Spinal cord (tissue), 10 donors: ENCODE measurements around the gene SENP3. TPM values are rescaled to one million over a fixed set of nuclear protein-coding genes. Genes with fewer than 3 reads are reported as not detected.

Experiments used
- DNase-seq, 6 donors: peaks; one replicate each; pipeline versions ENCODE4 v3.0.0 to v3.0.0-alpha.2; 2013 to 2015; ENCODE audit warnings: low spot score in 6 of 6, low read depth in 4 of 6
- H3K27ac ChIP-seq: one replicate; pipeline ENCODE4 v1.5.1; 2013; ENCODE audit warnings: low read depth, low read length, control low read depth
- H3K27me3 ChIP-seq: one replicate; pipeline ENCODE4 v1.6.1; 2013; ENCODE audit warnings: low read length; ENCODE audit not compliant: control insufficient read depth, insufficient read depth
- H3K36me3 ChIP-seq: one replicate; pipeline ENCODE4 v1.6.1; 2013; ENCODE audit warnings: low read length; ENCODE audit not compliant: control insufficient read depth, insufficient read depth
- H3K4me1 ChIP-seq: one replicate; pipeline ENCODE4 v1.6.1; 2013; ENCODE audit warnings: low read length; ENCODE audit not compliant: control insufficient read depth, insufficient read depth
- H3K4me3 ChIP-seq: one replicate; pipeline ENCODE4 v1.5.1; 2013; ENCODE audit warnings: low read depth, low read length, control low read depth
- H3K9me3 ChIP-seq: one replicate; pipeline ENCODE4 v1.6.1; 2013; ENCODE audit warnings: low read length; ENCODE audit not compliant: control insufficient read depth, insufficient read depth
- WGBS: methylation state at CpG from one replicate; pipeline ENCODE4 v1.1.5; 2013; ENCODE audit warnings: missing lambda C conversion rate; ENCODE audit not compliant: insufficient coverage; 5-methylcytosine and 5-hydroxymethylcytosine counted together
- polyA plus RNA-seq, 2 donors: library from polyadenylated mRNA; unstranded; fragments of 120-200 nt; gene quantifications; one replicate each; pipeline ENCODE4 v1.2.1, GENCODE V29; 2013; ENCODE audit not compliant: insufficient read length in 2 of 2
- small RNA-seq: library from RNA; depleted of rRNA; stranded (forward); fragments of <200 nt; gene quantifications from one replicate; pipeline ENCODE3, GENCODE V24; 2014; ENCODE audit warnings: low replicate concordance
- total RNA-seq, 2 donors: library from RNA; depleted of rRNA in 1 of 2; stranded (reverse); fragments of 120-200 nt in 1 of 2; fragments of >200 nt in 1 of 2; gene quantifications; one replicate each; pipeline versions ENCODE4 v1.2.3 to v1.2.4, GENCODE V29; 2013 to 2014
- donor health status: healthy.

Gene SENP3
- total and polyA plus RNA-seq, 4 donors: 50.1 to 71.5 (median 64.2) TPM

DNA sequence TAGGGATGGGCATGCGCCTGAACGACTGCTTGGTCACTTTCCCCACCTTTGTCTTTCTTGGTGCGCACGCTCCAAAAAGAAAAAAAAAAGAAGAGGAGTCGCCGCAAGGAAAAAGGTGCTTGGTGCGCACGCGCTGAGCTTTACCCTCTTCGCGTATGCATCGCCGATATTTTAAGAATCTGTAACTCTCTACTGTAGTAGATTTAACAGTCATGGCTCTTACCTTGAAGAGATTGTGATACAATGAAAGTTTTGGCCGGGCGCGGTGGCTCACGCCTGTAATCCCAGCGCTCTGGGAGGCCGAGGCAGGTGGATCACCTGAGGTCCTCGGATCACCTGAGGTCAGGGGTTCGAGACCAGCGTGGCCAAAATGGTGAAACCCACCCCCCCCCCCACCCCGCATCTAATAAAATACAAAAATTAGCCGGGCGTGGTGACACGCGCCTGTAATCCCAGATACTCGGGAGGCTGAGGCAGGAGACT is 53.6 kb downstream of the SENP3 start:
- Histone ChIP-seq H3K27me3 (no peaks in the 10 kb centered on the region), H3K36me3 (peaks cover 6% of the 10 kb centered on the region), H3K4me3 (peak overlapping the region; percentile 44), H3K9me3 (no peaks in the 10 kb centered on the region), H3K27ac (peak overlapping the region; percentile 78), H3K4me1 (peaks cover 16% of the 10 kb centered on the region)
- 9% methylated on average over 15 of the region's 28 CpGs for WGBS
- DNase-seq: no peak

DNA sequence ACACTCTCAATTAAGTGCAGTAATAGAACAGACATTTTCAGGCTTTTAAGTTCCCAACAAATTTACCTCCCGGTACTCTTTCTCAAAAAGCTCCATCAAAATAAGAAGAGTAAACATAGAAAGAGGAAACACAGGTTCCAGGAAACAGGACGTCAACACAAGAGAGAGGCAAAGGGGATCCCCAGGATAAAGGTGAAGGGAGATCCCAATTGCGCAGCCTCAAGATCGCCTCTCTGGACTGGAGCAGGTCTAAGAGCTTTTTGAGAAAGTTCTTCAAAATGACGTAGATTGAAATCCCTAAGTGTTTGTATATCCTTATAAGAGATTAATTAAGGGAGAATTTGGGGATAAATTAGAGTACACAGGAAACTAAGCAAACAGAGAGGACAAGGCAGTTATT is 56.9 kb downstream of the SENP3 start:
- H3K4me1 ChIP-seq: peaks cover 4% of the 10 kb centered on the region
- WGBS: 88% methylated on average over 2 of the region's 5 CpGs
- DNase-seq: no peak
- H3K9me3 ChIP-seq: no peaks in the 10 kb centered on the region
- H3K27me3 ChIP-seq: no peaks in the 10 kb centered on the region
- H3K36me3 ChIP-seq: no peaks in the 10 kb centered on the region
- H3K4me3 ChIP-seq: no peak overlapping the region
- H3K27ac ChIP-seq: no peak overlapping the region

DNA sequence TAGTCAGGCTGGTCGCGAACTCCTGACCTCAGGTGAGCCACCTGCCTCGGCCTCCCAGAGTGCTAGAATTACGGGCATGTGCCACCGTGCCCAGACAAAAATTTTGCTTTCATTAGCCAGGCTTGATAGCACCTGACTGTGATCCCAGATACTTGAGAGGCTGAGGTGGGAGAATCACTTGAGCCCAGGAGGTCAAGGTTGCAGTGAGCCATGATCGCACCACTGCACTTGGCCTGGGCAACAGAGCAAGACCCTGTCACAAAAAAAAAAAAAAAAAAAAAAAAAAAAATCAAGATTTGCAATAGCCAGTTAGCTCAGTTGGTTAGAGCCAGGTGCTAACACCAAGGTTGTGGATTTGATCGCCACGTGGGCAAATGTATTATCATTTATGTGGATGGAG is 59.1 kb downstream of the SENP3 start:
- no peaks in the 10 kb centered on the region for H3K4me1 ChIP-seq
- 100% methylated on average over 4 of the region's 8 CpGs for WGBS

More for the DNA sequence above, 59.1 kb downstream of the SENP3 start:
- Histone ChIP-seq H3K27me3 (no peaks in the 10 kb centered on the region), H3K4me3 (no peak overlapping the region), H3K36me3 (peaks cover 4% of the 10 kb centered on the region), H3K27ac (no peak overlapping the region), H3K9me3 (no peaks in the 10 kb centered on the region)
- no peak for DNase-seq

Small RNAs within 50 kb of the gene (small RNA-seq; reads per million reads assigned to genes)
- gene CD68 (not detected), gene RF00019 (not detected), gene SNORA48 (not detected), gene SNORD10 (not detected)

Other genes starting within 250 kb of the SENP3 start
Only the 30 nearest of the 31 such genes appear.
- gene NEURL4, start 232.6 kb upstream of the SENP3 start, total RNA-seq: 10 to 100 TPM; 28.6 TPM
- gene NEURL4, start 232.6 kb upstream of the SENP3 start, polyA plus RNA-seq: 10 to 100 TPM; 43.9 to 56.4 TPM
- gene ACAP1, start 225.4 kb upstream of the SENP3 start, total RNA-seq: 10 to 100 TPM in 1 of 2 donors, 1 to 10 TPM in 1; 4.6 to 13.7 TPM
- 10 to 100 TPM; 13.8 to 18.1 TPM for gene ACAP1, start 225.4 kb upstream of the SENP3 start, polyA plus RNA-seq
- gene KCTD11, start 209.8 kb upstream of the SENP3 start, total RNA-seq: 10 to 100 TPM in 1 of 2 donors, 1 to 10 TPM in 1; 5.6 to 10.4 TPM
- gene KCTD11, start 209.8 kb upstream of the SENP3 start, polyA plus RNA-seq: 10 to 100 TPM; 12.6 to 13.5 TPM
- not detected for gene TMEM95, start 206.8 kb upstream of the SENP3 start, total RNA-seq
- not detected for gene TMEM95, start 206.8 kb upstream of the SENP3 start, polyA plus RNA-seq
- gene TNK1, start 180.8 kb upstream of the SENP3 start, total RNA-seq: 1 to 10 TPM in 1 of 2 donors, under 1 TPM in 1; 0.79 to 1.5 TPM
- gene TNK1, start 180.8 kb upstream of the SENP3 start, polyA plus RNA-seq: 1 to 10 TPM; 3.4 to 4.6 TPM
- gene PLSCR3, start 167.4 kb upstream of the SENP3 start, total RNA-seq: 10 to 100 TPM in 1 of 2 donors, 1 to 10 TPM in 1; 8.0 to 21.7 TPM
- gene PLSCR3, start 167.4 kb upstream of the SENP3 start, polyA plus RNA-seq: 10 to 100 TPM; 29.3 to 38.8 TPM
- 100 to 1,000 TPM in 1 of 2 donors, 10 to 100 TPM in 1; 70.9 to 130 TPM for gene TMEM256, start 157.8 kb upstream of the SENP3 start, total RNA-seq
- 10 to 100 TPM; 48.6 to 54.7 TPM for gene TMEM256, start 157.8 kb upstream of the SENP3 start, polyA plus RNA-seq
- gene NLGN2, start 154.1 kb upstream of the SENP3 start, total RNA-seq: 10 to 100 TPM; 21.5 to 25.3 TPM
- gene NLGN2, start 154.1 kb upstream of the SENP3 start, polyA plus RNA-seq: 100 to 1,000 TPM; 196 to 210 TPM
- not detected for gene SPEM1, start 141.6 kb upstream of the SENP3 start, total RNA-seq
- gene SPEM1, start 141.6 kb upstream of the SENP3 start, polyA plus RNA-seq: under 1 TPM in 1 of 2 donors, not detected in 1; 0.29 TPM
- gene SPEM2, start 136.3 kb upstream of the SENP3 start, total RNA-seq: not detected
- under 1 TPM; 0.23 to 0.67 TPM for gene SPEM2, start 136.3 kb upstream of the SENP3 start, polyA plus RNA-seq
- not detected for gene SPEM3, start 133.1 kb upstream of the SENP3 start, total RNA-seq
- under 1 TPM in 1 of 2 donors, not detected in 1; 0.05 TPM for gene SPEM3, start 133.1 kb upstream of the SENP3 start, polyA plus RNA-seq
- gene TMEM102, start 126.5 kb upstream of the SENP3 start, total RNA-seq: 1 to 10 TPM in 1 of 2 donors, under 1 TPM in 1; 0.69 to 1.3 TPM
- gene TMEM102, start 126.5 kb upstream of the SENP3 start, polyA plus RNA-seq: 1 to 10 TPM; 2.1 to 2.4 TPM
- gene FGF11, start 122.4 kb upstream of the SENP3 start, total RNA-seq: 10 to 100 TPM; 11.2 to 25.7 TPM
- 10 to 100 TPM; 32.8 to 42.2 TPM for gene FGF11, start 122.4 kb upstream of the SENP3 start, polyA plus RNA-seq
- 10 to 100 TPM; 19.1 to 25.9 TPM for gene CHRNB1, start 116.9 kb upstream of the SENP3 start, total RNA-seq
- gene CHRNB1, start 116.9 kb upstream of the SENP3 start, polyA plus RNA-seq: 10 to 100 TPM; 20.9 TPM
- gene ZBTB4, start 82.3 kb upstream of the SENP3 start, total RNA-seq: 10 to 100 TPM; 19.8 to 32.6 TPM
- 10 to 100 TPM; 59.6 to 60.6 TPM for gene ZBTB4, start 82.3 kb upstream of the SENP3 start, polyA plus RNA-seq
- not detected for gene SLC35G6, start 80.5 kb upstream of the SENP3 start, total RNA-seq
- 1 to 10 TPM in 1 of 2 donors, under 1 TPM in 1; 0.40 to 1.4 TPM for gene SLC35G6, start 80.5 kb upstream of the SENP3 start, polyA plus RNA-seq
- gene POLR2A, start 77.6 kb upstream of the SENP3 start, total RNA-seq: 10 to 100 TPM; 50.3 to 61.9 TPM
- gene POLR2A, start 77.6 kb upstream of the SENP3 start, polyA plus RNA-seq: 10 to 100 TPM; 90.9 to 92.7 TPM
- 10 to 100 TPM in 1 of 2 donors, 1 to 10 TPM in 1; 5.6 to 15.5 TPM for gene TNFSF12, start 12.9 kb upstream of the SENP3 start, total RNA-seq
- 10 to 100 TPM; 23.5 to 31.4 TPM for gene TNFSF12, start 12.9 kb upstream of the SENP3 start, polyA plus RNA-seq
- gene TNFSF13, start 3.2 kb upstream of the SENP3 start, total RNA-seq: 1 to 10 TPM; 1.8 to 4.9 TPM
- 1 to 10 TPM; 4.2 to 4.5 TPM for gene TNFSF13, start 3.2 kb upstream of the SENP3 start, polyA plus RNA-seq
- gene CD68, start 17.7 kb downstream of the SENP3 start, total RNA-seq: 10 to 100 TPM; 13.3 to 44.6 TPM
- gene CD68, start 17.7 kb downstream of the SENP3 start, polyA plus RNA-seq: 10 to 100 TPM; 48.9 to 52.1 TPM
- 10 to 100 TPM; 41.2 to 77.3 TPM for gene MPDU1, start 21.9 kb downstream of the SENP3 start, total RNA-seq
- gene MPDU1, start 21.9 kb downstream of the SENP3 start, polyA plus RNA-seq: 10 to 100 TPM; 92.6 to 96.7 TPM
- 1 to 10 TPM; 1.2 to 6.8 TPM for gene SOX15, start 28.2 kb downstream of the SENP3 start, total RNA-seq
- 10 to 100 TPM; 15.2 to 17.2 TPM for gene SOX15, start 28.2 kb downstream of the SENP3 start, polyA plus RNA-seq
- 10 to 100 TPM; 35.4 to 59.3 TPM for gene FXR2, start 53.0 kb downstream of the SENP3 start, total RNA-seq
- 10 to 100 TPM; 54.1 to 66.8 TPM for gene FXR2, start 53.0 kb downstream of the SENP3 start, polyA plus RNA-seq
- 100 to 1,000 TPM in 1 of 2 donors, 10 to 100 TPM in 1; 33.5 to 124 TPM for gene SAT2, start 65.9 kb downstream of the SENP3 start, total RNA-seq
- gene SAT2, start 65.9 kb downstream of the SENP3 start, polyA plus RNA-seq: 100 to 1,000 TPM in 1 of 2 donors, 10 to 100 TPM in 1; 97.8 to 108 TPM
- gene SHBG, start 68.2 kb downstream of the SENP3 start, total RNA-seq: 1 to 10 TPM in 1 of 2 donors, under 1 TPM in 1; 0.20 to 1.5 TPM
- gene SHBG, start 68.2 kb downstream of the SENP3 start, polyA plus RNA-seq: 1 to 10 TPM; 1.0 to 2.7 TPM
- gene ATP1B2, start 89.0 kb downstream of the SENP3 start, total RNA-seq: 10 to 100 TPM; 29.1 to 46.7 TPM
- gene ATP1B2, start 89.0 kb downstream of the SENP3 start, polyA plus RNA-seq: 100 to 1,000 TPM; 301 to 332 TPM
- 10 to 100 TPM; 12.1 to 17.2 TPM for gene TP53, start 125.6 kb downstream of the SENP3 start, total RNA-seq
- gene TP53, start 125.6 kb downstream of the SENP3 start, polyA plus RNA-seq: 10 to 100 TPM; 32.3 to 36.8 TPM
- 10 to 100 TPM in 1 of 2 donors, 1 to 10 TPM in 1; 4.9 to 13.4 TPM for gene WRAP53, start 126.6 kb downstream of the SENP3 start, total RNA-seq
- 10 to 100 TPM; 17.7 to 17.9 TPM for gene WRAP53, start 126.6 kb downstream of the SENP3 start, polyA plus RNA-seq
- 10 to 100 TPM; 18.7 to 39.9 TPM for gene EFNB3, start 143.3 kb downstream of the SENP3 start, total RNA-seq
- gene EFNB3, start 143.3 kb downstream of the SENP3 start, polyA plus RNA-seq: 100 to 1,000 TPM; 205 to 243 TPM
- 1 to 10 TPM; 1.3 to 2.8 TPM for gene DNAH2, start 155.8 kb downstream of the SENP3 start, total RNA-seq
- gene DNAH2, start 155.8 kb downstream of the SENP3 start, polyA plus RNA-seq: 1 to 10 TPM; 3.1 to 3.2 TPM